Neutrophil (primary cell): ENCODE measurements around the gene SPATA46.
A peak's percentile ranks its signal among the peaks of the same experiment; 100 is the strongest.

Experiments used
- H3K27ac ChIP-seq: fragments of 200-600 bp; sonication (generic); 2 replicates; pipeline ENCODE4 v1.5.1; 2016; ENCODE audit warnings: mild to moderate bottlenecking, moderate library complexity
- H3K27me3 ChIP-seq: fragments of 200-600 bp; sonication (generic); 2 replicates; pipeline ENCODE4 v1.6.0; 2016; ENCODE audit warnings: mild to moderate bottlenecking
- H3K36me3 ChIP-seq: fragments of 200-600 bp; sonication (generic); 2 replicates; pipeline ENCODE4 v1.5.1; 2017
- H3K4me1 ChIP-seq, 2 experiments: fragments of 200-600 bp in 1 of 2; sonication (generic) in 1 of 2; 1 replicate in 1 of 2; 2 replicates in 1 of 2; pipeline versions ENCODE4 v1.5.1 to v1.6.1; 2013 to 2016; ENCODE audit warnings: low read depth in 1 of 2, low read length in 1 of 2, mild to moderate bottlenecking in 1 of 2, moderate library complexity in 1 of 2; ENCODE audit not compliant: control insufficient read depth in 1 of 2, insufficient read depth in 1 of 2
- H3K4me3 ChIP-seq, 2 experiments: fragments of 200-600 bp in 1 of 2; sonication (generic) in 1 of 2; 1 replicate in 1 of 2; 2 replicates in 1 of 2; pipeline ENCODE4 v1.5.1; 2013 to 2016; ENCODE audit warnings: low read depth in 1 of 2, low read length in 1 of 2, mild to moderate bottlenecking in 1 of 2, moderate library complexity in 1 of 2
- H3K9me3 ChIP-seq: fragments of 200-600 bp; sonication (generic); 2 replicates; pipeline ENCODE4 v1.5.1; 2016
- CTCF ChIP-seq: fragments of 200-600 bp; sonication (generic); IDR thresholded peaks from 2 replicates; pipeline ENCODE4 v1.5.1; 2016; ENCODE audit warnings: antibody characterized with exemption

Gene SPATA46

DNA sequence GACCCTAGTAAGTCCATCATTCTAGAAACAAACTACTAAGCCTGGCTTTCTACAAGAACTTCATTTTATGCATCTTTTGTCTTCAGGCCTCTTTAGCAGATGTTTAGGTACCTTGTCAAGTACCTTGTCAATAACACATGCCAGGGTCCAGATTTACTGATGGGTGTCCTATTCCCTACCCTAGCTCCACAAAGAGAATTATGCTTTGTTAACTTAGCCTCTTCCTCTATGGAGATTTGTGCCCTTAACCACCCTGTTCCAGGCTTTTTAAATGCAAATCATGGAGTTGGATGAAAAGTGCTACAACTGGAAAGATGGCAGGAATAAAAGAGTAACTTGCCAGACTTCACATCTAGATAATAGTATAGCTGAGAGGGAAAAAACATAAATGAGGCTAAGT is 42.7 kb downstream of the SPATA46 start:
- Histone ChIP-seq H3K4me1 (peaks cover 11 to 37% of the 10 kb centered on the region in 2 experiments), H3K27ac (no peak overlapping the region), H3K9me3 (no peaks in the 10 kb centered on the region)

DNA sequence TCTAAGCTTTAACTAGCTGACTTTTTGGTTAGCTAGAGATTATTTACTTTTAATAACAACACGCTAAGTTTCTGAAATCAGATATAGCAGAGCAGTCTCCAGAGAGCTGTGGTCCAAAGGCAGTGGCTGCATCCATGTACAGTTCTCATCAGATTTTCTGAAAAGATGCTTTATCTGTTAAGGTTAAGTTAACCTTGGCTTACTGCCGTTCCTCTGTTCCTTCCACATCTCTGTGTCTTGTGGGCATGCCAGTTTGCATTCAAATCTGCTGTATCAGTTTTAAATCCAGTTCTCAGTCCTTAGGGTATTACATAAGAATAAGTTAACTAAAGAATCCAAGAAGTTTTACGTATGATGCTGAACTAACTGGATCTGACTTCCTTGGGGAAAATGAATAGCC is 46.8 kb downstream of the SPATA46 start:
- H3K36me3 ChIP-seq: no peaks in the 10 kb centered on the region
- peaks cover 33 to 37% of the 10 kb centered on the region in 2 experiments for H3K4me1 ChIP-seq
- H3K27me3 ChIP-seq: no peaks in the 10 kb centered on the region
- H3K27ac ChIP-seq: no peak overlapping the region
- no peak for TF ChIP-seq CTCF
- H3K4me3 ChIP-seq: no peak overlapping the region
- no peaks in the 10 kb centered on the region for H3K9me3 ChIP-seq

More for the DNA sequence above, 42.7 kb downstream of the SPATA46 start:
- H3K4me3 ChIP-seq: no peak overlapping the region
- no peak for TF ChIP-seq CTCF
- no peaks in the 10 kb centered on the region for H3K36me3 ChIP-seq
- no peaks in the 10 kb centered on the region for H3K27me3 ChIP-seq

DNA sequence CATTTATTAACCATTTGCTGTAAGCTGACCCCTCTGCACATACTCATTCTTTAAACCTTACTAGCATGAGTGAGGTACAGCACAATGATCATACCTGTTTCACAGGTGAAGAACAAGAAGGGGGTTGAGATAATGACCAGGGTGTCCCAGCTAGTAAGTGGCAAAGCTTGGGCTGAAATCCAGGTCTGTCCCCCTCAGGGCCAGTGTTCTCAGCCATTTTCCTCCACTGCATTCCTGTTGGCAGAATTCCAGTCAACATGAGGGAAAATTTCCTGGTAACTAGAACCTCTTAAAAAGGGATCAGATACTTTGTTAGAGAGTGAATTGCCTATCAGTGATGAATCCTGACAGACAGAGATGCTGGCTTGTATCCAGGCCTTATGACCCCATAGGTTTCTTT is 48.1 kb downstream of the SPATA46 start:
- H3K27me3 ChIP-seq: no peaks in the 10 kb centered on the region
- peak overlapping the region; percentile 78 for H3K27ac ChIP-seq
- H3K4me3 ChIP-seq: peak overlapping the region in 1 of 2 experiments; percentile 12
- H3K9me3 ChIP-seq: no peaks in the 10 kb centered on the region
- peaks cover 33 to 35% of the 10 kb centered on the region in 2 experiments for H3K4me1 ChIP-seq
- no peaks in the 10 kb centered on the region for H3K36me3 ChIP-seq
- no peak for TF ChIP-seq CTCF

DNA sequence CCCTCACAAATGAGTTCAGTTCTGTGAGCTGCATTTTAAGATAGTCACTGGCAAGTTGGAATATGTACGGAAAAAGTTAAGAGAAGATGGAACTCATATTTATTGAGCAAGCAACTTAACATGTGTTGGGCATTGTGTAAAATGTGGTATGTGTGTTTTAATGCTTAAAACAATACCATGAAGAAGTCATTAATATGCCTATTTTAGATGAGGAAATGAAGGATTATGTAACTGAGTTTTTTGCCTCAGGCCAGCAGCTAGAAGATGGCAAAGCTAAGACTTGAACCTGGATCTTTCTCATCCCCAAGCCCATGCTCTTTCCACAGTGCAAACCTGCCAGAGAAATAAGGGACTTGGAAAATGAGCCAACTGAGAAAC is 48.9 kb downstream of the SPATA46 start:
- Histone ChIP-seq H3K27me3 (no peaks in the 10 kb centered on the region), H3K36me3 (no peaks in the 10 kb centered on the region), H3K4me3 (peak overlapping the region; percentile 12 to 19), H3K27ac (peak overlapping the region; percentile 78), H3K9me3 (no peaks in the 10 kb centered on the region), H3K4me1 (peaks cover 33 to 35% of the 10 kb centered on the region in 2 experiments)
- TF ChIP-seq CTCF: no peak

DNA sequence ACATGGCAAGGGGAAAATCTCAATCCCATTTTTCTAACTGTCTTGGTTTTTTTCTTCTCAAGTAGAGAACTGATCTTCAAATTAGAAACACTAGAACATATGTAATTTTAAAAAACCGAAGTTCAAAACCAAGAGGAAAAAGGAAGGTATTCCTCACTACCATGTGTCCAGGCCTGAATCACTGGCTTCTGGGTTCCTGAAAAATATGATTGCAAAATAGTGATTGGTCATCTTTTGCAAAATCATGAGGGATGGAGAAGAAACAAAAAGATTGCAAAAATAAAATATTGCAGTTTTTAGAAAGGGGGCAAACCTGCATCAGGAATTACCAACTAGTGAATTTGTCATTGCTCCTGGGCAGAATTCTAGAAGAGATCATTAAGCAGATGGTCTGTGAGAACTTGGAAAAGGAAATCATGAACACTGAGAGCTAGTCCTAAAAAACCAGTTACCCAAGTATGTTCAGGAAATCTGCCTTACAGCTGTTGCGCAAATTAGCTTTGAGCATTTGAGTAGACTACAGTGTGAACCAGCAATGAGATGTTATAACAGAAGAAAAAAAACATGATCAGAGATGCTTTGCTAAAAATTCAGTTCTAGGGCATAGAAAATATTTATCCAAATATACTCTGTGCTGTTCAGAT is 49.4 kb downstream of the SPATA46 start:
- Histone ChIP-seq H3K4me3 (peak overlapping the region; percentile 12 to 19), H3K4me1 (peaks cover 33 to 35% of the 10 kb centered on the region in 2 experiments), H3K36me3 (no peaks in the 10 kb centered on the region), H3K27ac (peak overlapping the region; percentile 78), H3K27me3 (no peaks in the 10 kb centered on the region), H3K9me3 (no peaks in the 10 kb centered on the region)
- no peak for TF ChIP-seq CTCF
